Amniotic stem cell (primary cell): ENCODE results near the gene EPB42.

Experiments
- DNase-seq: peaks from one replicate; lab custom pipeline; 2025; lab: John Stamatoyannopoulos, UW

The EPB42 gene

GRCh38 chr15:43220991-43221403 lies at the start of gene EPB42:
Gene EPB42, minus strand, starts transcription at chr15:43221018. Its CDS starts 193 bp downstream, at chr15:43220825.
- DNase-seq = no peak

GRCh38 chr15:43270113-43270665 lies 49.4 kb upstream of the EPB42 start:
- no peak for DNase-seq

GRCh38 chr15:43268111-43269105 lies 47.6 kb upstream of the EPB42 start:
- no peak for DNase-seq

- DNase-seq = no peak
Observed at GRCh38 chr15:43267439-43267838, 46.6 kb upstream of the EPB42 start.

GRCh38 chr15:43266834-43267233 lies 46.0 kb upstream of the EPB42 start, which contains the start of gene TGM5:
Gene TGM5, minus strand, starts transcription at chr15:43266928. Its CDS starts 79 bp downstream, at chr15:43266849.
- DNase-seq = no peak

GRCh38 chr15:43266386-43266785 lies 45.6 kb upstream of the EPB42 start:
- DNase-seq = no peak

- no peak for DNase-seq
Observed at GRCh38 chr15:43260011-43260615, 39.3 kb upstream of the EPB42 start.

DNA sequence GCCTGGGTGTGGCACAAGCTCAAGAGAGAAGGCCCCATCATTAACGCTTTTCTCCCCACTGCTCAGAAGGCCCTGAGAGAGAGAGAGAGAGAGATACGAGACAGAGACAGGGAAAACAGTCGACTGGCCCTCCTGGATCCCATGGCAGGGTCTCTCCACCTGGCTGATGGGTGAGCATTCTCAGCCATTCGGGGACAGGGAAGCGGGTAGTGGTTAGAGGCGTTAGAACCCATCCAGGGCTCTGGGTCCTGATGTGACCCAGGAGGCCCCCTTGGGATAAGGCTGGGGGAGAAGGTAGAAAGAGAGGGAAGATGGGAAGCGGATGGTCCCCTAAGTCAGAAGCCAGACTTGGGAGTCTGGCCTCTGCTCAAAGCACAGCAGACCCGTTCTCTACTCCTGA lies 38.0 kb upstream of the EPB42 start:
- no peak for DNase-seq

DNA sequence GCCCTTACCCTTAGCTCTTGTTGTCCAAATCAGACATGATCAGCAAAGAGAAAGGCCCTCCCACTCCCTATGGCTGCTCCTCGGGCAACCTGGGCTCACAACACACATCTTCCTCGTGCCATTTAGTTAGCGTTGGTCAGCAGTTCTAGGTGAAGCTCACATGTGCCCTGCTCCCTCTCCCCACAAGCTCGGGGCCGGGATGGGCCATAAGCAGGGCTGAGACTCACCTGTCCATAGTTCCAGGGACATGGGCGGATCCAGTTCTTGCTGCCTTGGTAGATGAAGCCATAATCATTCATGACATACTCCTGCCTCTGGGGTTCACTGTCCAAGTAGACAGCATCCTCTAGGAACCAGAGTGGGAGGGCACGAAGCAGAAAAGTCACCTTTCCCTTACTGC lies 35.5 kb upstream of the EPB42 start:
- no peak for DNase-seq

- no peak for DNase-seq
Observed at GRCh38 chr15:43255376-43255775, 34.6 kb upstream of the EPB42 start.

- no peak for DNase-seq
Observed at GRCh38 chr15:43253431-43254403, 32.9 kb upstream of the EPB42 start.

GRCh38 chr15:43251871-43252250 lies 31.0 kb upstream of the EPB42 start:
- no peak for DNase-seq

DNA sequence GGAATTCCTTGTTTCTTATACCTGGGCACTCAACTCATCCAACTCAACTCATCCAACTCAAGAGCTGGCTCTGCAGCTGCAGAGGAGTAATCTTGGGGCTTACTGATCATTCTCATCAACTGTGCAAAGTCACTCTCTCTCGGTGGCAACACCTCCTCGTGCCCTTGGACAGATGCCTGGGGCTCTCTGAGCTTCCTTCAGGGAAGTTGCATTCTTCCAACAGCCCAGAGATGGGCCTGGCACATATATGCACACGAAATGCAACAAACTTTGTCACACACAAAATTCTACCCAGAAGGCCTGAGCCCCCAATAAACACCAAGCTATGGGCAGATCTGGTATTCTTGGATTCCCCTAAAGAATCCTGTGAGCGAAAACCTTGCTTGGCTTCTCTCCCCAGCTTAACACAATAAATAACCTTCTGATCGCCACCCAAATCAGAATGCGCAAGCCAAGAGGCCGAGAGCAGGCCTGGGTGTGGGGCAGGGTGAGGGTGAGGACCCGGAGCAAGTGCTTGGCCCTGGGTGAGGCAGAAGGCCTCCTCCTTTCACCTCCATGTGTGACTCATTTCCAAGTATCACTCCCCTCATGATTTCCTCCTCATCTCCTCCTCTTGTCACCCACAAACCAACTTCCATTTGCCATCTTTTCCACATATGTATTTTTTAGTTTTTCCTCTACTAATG lies 30.5 kb upstream of the EPB42 start:
- no peak for DNase-seq

GRCh38 chr15:43250785-43251184 lies 30.0 kb upstream of the EPB42 start:
- no peak for DNase-seq

DNA sequence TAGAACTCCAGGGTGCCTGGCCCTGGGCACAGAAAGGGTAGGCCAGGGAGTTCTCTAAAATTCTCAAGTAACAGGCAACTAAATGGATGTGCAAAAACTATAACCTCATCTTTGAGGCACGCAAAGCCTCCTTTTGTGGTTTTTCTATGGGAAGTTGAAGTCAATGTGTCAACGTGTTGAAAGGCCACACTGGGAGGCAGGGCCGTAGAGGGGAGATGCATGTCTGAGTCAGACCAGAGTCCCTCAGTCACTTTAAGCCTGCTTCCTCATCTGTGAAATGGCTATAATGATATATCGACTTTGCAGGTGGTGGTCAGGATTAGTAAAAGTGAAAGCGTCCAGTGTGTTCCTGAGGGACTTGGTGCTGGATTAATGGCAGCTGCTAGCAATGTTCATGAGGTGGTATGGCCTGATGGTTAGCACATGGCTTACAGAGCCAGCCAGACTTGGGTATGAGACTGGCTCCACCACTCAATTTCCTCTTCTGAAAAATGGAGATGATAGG lies 28.9 kb upstream of the EPB42 start:
- no peak for DNase-seq

DNA sequence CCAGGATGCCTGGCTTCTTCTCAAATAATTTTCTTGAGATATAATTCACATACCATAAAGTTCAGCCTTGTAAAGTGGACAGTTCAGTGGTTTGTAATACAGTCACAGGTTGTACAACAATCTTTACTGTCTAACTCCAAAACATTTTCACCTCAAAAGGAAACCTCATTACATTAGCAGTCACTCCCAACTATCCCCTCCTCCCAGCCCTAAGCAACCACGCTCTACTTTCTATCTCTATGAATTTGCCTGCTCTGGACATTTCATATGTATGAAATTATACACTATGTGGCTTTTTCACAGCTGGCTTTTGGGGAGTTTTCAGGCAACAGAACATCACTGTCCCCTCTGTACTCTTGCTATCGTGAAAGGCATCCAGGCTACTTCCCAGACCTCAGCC lies 28.4 kb upstream of the EPB42 start:
- no peak for DNase-seq

DNA sequence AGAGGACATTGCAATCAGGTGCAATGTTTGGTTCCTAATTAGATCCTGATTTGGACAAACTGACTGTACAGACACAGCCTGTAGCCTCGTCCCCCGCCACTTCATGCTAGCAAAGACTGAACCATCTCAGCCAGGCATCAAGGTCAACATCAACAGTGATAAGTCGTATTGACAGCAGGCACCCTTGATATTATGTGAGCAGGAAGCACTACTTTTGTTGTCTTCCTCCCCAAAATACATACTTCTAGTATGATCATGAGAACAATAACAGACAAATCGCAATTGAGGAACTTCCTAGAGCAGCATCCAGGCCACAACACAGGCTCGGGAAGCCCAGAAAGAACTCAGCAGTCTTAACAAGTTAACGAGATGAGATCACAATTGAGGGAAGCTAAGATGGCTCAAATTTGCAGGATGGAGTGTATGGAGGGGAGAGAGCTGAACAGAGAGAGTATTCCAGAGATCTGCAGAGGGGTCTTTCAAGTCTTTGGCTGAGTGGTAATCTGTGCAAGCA lies 25.5 kb upstream of the EPB42 start:
- DNase-seq = no peak

DNA sequence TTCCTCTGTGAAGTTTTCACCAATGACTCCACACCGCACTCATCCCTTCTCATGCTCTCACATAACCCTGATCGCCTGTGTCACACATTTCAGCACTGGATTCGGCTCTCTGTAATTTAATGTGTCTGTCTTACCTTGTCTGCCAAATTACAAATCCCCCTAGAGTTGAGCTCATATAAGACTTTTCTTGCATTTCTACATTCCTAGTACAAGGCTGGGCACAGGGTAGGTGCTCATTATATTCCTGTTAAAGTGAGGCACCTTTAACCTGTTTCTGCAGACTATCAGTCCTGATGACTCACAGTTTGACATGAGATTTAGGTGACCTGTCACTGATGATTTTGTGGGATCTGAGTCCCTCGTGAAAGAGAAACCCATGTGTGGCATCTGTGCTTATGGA lies 23.3 kb upstream of the EPB42 start:
- no peak for DNase-seq

DNA sequence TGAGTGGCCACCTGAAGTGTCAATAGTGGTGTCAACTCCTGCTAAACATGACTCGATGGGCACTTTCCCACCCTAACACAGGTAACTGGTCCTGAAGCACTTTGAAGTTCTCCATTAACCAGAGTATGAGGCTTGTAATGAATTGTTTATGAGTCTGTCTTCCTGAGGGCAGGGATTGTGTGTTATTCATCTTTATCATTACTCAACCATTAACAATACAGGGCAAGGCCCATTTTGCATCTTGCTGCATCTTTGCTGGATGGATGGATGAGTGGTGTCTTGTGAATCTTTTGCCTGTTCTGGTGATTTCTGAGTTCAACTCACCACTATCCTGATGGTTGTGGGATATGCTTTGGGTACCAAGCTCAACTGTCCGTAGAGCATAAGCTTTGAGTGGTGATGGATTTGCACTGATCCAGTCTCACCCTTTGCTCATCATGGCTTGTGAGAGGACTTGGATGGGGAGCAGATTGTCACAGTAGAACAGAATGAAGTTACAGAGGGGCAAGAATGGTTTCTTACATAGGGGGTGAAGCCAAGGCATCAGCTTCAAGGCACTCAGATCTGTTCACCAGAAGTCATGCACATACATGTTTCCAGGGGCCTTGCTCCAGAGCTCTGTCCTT lies 22.3 kb upstream of the EPB42 start:
- no peak for DNase-seq

- DNase-seq = no peak
Observed at GRCh38 chr15:43242616-43243015, 21.8 kb upstream of the EPB42 start.
